HFFc6 (cell line): Measurements from ENCODE around the gene PPM1D. TPM values are rescaled to one million over a fixed set of nuclear protein-coding genes. Genes with fewer than 3 reads are reported as not detected.
A peak's percentile ranks its signal among the peaks of the same experiment; 100 is the strongest.

Experiments
- DNase-seq: peaks from one replicate; pipeline ENCODE4 v3.0.0-alpha.2; 2018
- H3K27ac Mint-ChIP-seq: 2 replicates; pipeline ENCODE4 v1.8.0; 2020; ENCODE audit warnings: mild to moderate bottlenecking, mixed read lengths
- H3K27me3 Mint-ChIP-seq: 2 replicates; pipeline ENCODE4 v1.8.0; 2021; ENCODE audit warnings: mild to moderate bottlenecking, moderate library complexity, mixed read lengths; ENCODE audit not compliant: insufficient read depth
- H3K36me3 Mint-ChIP-seq: 2 replicates; pipeline ENCODE4 v1.8.0; 2021; ENCODE audit warnings: low read depth, mixed read lengths
- H3K4me1 Mint-ChIP-seq: 2 replicates; pipeline ENCODE4 v1.8.0; 2020; ENCODE audit warnings: low read depth, mixed read lengths
- H3K4me3 Mint-ChIP-seq: 2 replicates; pipeline ENCODE4 v1.8.0; 2020; ENCODE audit warnings: mild to moderate bottlenecking, moderate library complexity, mixed read lengths
- H3K9me3 Mint-ChIP-seq: 2 replicates; pipeline ENCODE4 v1.8.0; 2020; ENCODE audit warnings: mild to moderate bottlenecking, mixed read lengths
- CTCF ChIP-seq: fragments of 200-600 bp; sonication (generic); IDR thresholded peaks from 2 replicates; pipeline ENCODE4 v1.5.0; 2021; ENCODE audit warnings: antibody characterized with exemption, mild to moderate bottlenecking
- total RNA-seq, 6 experiments: library from RNA; stranded (reverse); fragmentation: NEBNext Ultra II Directional; extraction: Animal tissue kit (Norgen Biotek cat#: 25700); gene quantifications; 2 replicates in 1 of 6; 3 replicates in 5 of 6; pipeline ENCODE4 v1.2.3, GENCODE V29; 2021

PPM1D gene
- total RNA-seq, 6 experiments from 2014 or later = 13.3 to 14.2 (median 13.5) TPM

GRCh38 chr17:60637683-60638082, 37.7 kb downstream of the PPM1D start:
- peak overlapping the region; percentile 34 for H3K27ac Mint-ChIP-seq
- no peak for DNase-seq
- H3K36me3 Mint-ChIP-seq = peaks cover 5% of the 10 kb centered on the region; the same call in 1 of the 2 replicates
- no peaks in the 10 kb centered on the region for H3K27me3 Mint-ChIP-seq
- H3K4me3 Mint-ChIP-seq = no peak overlapping the region
- no peak for TF ChIP-seq CTCF
- no peaks in the 10 kb centered on the region for H3K9me3 Mint-ChIP-seq
- H3K4me1 Mint-ChIP-seq = peaks cover 23% of the 10 kb centered on the region

- peaks cover 5% of the 10 kb centered on the region; the same call in 1 of the 2 replicates for H3K36me3 Mint-ChIP-seq
- H3K9me3 Mint-ChIP-seq = no peaks in the 10 kb centered on the region
- H3K27me3 Mint-ChIP-seq = no peaks in the 10 kb centered on the region
- TF ChIP-seq CTCF = peak; percentile 52
- DNase-seq = no peak
- no peak overlapping the region for H3K4me3 Mint-ChIP-seq
- peaks cover 23% of the 10 kb centered on the region for H3K4me1 Mint-ChIP-seq
- no peak overlapping the region for H3K27ac Mint-ChIP-seq
Observed at GRCh38 chr17:60639019-60639330, 39.0 kb downstream of the PPM1D start.

- no peaks in the 10 kb centered on the region for H3K27me3 Mint-ChIP-seq
- peaks cover 5% of the 10 kb centered on the region; the same call in 1 of the 2 replicates for H3K36me3 Mint-ChIP-seq
- DNase-seq = peak; percentile 16
- H3K4me3 Mint-ChIP-seq = no peak overlapping the region
- no peak overlapping the region for H3K27ac Mint-ChIP-seq
- TF ChIP-seq CTCF = peak; percentile 72
- H3K9me3 Mint-ChIP-seq = no peaks in the 10 kb centered on the region
- H3K4me1 Mint-ChIP-seq = peaks cover 23% of the 10 kb centered on the region
Observed at GRCh38 chr17:60640503-60640902, 40.5 kb downstream of the PPM1D start.

- H3K4me1 Mint-ChIP-seq = peaks cover 23% of the 10 kb centered on the region
- H3K36me3 Mint-ChIP-seq = peaks cover 1% of the 10 kb centered on the region; the same call in 1 of the 2 replicates
- no peaks in the 10 kb centered on the region for H3K27me3 Mint-ChIP-seq
- no peaks in the 10 kb centered on the region for H3K9me3 Mint-ChIP-seq
- H3K4me3 Mint-ChIP-seq = peak overlapping the region; percentile 45; the same call in 1 of the 2 replicates
- DNase-seq = peak; percentile 11
- H3K27ac Mint-ChIP-seq = peak overlapping the region; percentile 66
- no peak for TF ChIP-seq CTCF
Observed at GRCh38 chr17:60641126-60641525, 41.1 kb downstream of the PPM1D start.

- H3K36me3 Mint-ChIP-seq = no peaks in the 10 kb centered on the region
- H3K27me3 Mint-ChIP-seq = no peaks in the 10 kb centered on the region
- H3K4me1 Mint-ChIP-seq = peaks cover 23% of the 10 kb centered on the region
Observed at GRCh38 chr17:60641810-60642220, 41.8 kb downstream of the PPM1D start.

More at GRCh38 chr17:60641810-60642220, 41.8 kb downstream of the PPM1D start:
- peak; percentile 72 for TF ChIP-seq CTCF
- Mint-ChIP-seq H3K9me3 (no peaks in the 10 kb centered on the region), H3K4me3 (peak overlapping the region; percentile 45; the same call in 1 of the 2 replicates), H3K27ac (peak overlapping the region; percentile 66)
- DNase-seq = peak; percentile 85
